ENCODE measurements around the gene DLEC1. TPM values are rescaled to one million over a fixed set of nuclear protein-coding genes. Genes with fewer than 3 reads are reported as not detected.
A peak's percentile ranks its signal among the peaks of the same experiment; 100 is the strongest.

Gene DLEC1
- total RNA-seq, 4 donors from 2014 or later: 0.19 to 2.1 (median 0.50) TPM

DNA sequence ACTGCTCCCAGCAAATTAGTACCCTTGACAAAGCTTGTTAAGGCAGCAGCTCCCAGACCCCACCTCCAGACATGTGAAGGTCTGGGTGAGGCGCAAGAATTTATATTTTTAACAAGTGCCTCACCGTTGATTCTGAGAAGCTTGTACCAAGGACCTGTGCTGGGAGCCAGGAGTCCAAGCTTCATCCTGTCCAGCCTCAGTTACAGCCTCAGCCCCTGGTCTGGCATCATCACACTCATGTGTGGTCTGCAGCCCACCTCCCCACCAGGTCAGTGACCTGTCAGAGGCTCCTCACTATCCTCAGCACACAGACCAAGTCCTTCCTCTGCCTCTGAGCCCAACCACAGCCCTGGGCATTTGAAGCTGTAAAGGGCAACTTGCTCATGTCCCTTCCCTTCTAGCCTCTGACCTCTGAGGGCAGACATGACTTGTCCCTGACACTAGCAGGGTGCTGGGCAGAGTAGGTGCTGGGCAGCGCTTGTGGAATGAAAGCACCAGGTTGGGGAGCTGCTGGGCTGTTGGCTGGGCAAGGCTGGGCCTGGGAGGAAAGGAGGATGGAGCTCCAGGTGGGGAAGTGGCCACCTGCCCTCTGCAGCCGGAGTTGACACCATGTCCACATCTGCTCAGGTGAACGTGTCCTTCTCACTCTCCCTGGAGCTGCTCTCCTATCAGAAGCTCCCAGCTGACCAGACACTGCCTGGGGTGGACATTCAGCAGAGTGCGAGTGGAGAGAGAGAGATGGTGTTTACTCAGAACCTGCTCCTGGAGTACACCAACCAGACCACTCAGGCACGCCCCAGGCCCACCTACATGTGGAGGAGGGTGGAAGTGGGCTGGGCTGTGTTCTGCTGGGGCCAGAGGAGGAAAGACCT lies 81.0 kb downstream of the DLEC1 start:
- no peaks in the 10 kb centered on the region for H3K4me1 ChIP-seq
- DNase-seq (ENCODE audit: low spot score in 2 of 2): peak; percentile 48 to 64
- no peak overlapping the region for H3K27ac ChIP-seq
- TF ChIP-seq, protein P1, sequence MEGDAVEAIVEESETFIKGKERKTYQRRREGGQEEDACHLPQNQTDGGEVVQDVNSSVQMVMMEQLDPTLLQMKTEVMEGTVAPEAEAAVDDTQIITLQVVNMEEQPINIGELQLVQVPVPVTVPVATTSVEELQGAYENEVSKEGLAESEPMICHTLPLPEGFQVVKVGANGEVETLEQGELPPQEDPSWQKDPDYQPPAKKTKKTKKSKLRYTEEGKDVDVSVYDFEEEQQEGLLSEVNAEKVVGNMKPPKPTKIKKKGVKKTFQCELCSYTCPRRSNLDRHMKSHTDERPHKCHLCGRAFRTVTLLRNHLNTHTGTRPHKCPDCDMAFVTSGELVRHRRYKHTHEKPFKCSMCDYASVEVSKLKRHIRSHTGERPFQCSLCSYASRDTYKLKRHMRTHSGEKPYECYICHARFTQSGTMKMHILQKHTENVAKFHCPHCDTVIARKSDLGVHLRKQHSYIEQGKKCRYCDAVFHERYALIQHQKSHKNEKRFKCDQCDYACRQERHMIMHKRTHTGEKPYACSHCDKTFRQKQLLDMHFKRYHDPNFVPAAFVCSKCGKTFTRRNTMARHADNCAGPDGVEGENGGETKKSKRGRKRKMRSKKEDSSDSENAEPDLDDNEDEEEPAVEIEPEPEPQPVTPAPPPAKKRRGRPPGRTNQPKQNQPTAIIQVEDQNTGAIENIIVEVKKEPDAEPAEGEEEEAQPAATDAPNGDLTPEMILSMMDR (IDR thresholded peaks at IDR 0.05): no peak
- TF ChIP-seq POLR2AphosphoS5 (IDR thresholded peaks at IDR 0.05) (no peak), EP300 (IDR thresholded peaks at IDR 0.05) (no peak), POLR2A (IDR thresholded peaks at IDR 0.05) (no peak)
- peaks cover 56% of the 10 kb centered on the region for H3K36me3 ChIP-seq
- 91% methylated on average over 3 of the region's 7 CpGs for WGBS
- H3K9me3 ChIP-seq: no peaks in the 10 kb centered on the region
- no peaks in the 10 kb centered on the region for H3K27me3 ChIP-seq
- no peak overlapping the region for H3K4me3 ChIP-seq

DNA sequence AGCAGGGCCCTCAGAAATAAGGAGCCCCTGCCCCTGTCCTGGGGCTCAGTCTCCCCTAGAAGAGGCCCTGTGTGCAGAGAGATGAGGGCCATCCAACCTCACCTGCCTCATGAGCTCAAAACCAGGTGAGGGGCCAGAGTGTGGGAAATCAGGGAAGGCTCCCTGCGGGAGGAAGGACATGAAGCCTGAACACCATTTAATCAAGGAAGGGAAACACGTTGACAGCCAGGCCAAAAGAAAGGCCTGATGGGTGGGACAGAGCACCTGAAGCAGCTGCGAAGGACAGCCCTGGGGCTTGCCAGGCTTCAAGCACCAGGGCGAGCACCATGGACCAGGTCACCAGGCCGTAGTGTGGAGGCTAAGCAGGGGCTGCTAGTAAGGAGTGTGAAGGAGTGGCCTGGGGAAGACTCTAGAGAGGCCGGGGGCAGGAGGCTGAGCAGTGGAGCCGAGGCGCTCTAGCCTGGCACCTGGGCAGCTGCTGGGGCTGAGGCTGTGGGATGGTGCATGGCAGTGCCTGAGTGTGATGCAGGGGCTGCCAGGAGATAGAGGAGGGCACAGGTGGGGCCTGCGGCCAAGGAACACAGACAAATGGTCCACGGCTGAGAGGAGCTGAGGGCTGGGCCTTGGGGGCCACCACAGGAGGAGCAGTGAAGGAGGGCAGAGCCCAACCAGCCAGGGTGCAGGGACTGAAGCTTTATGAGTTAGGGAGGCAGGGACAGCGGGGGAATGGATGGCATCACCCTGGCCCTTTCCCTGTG lies 81.9 kb downstream of the DLEC1 start:
- Histone ChIP-seq H3K36me3 (peaks cover 64% of the 10 kb centered on the region), H3K9me3 (no peaks in the 10 kb centered on the region), H3K4me3 (no peak overlapping the region), H3K27ac (no peak overlapping the region), H3K27me3 (no peaks in the 10 kb centered on the region), H3K4me1 (no peaks in the 10 kb centered on the region)
- TF ChIP-seq POLR2AphosphoS5 (IDR thresholded peaks at IDR 0.05): no peak
- TF ChIP-seq EP300 (IDR thresholded peaks at IDR 0.05): no peak
- no peak for TF ChIP-seq POLR2A (IDR thresholded peaks at IDR 0.05)
- TF ChIP-seq, protein P1 (IDR thresholded peaks at IDR 0.05): no peak
- peak; percentile 55 to 70 for DNase-seq (ENCODE audit: low spot score in 2 of 2)
- WGBS: 83% methylated on average over 10 of the region's 11 CpGs

DNA sequence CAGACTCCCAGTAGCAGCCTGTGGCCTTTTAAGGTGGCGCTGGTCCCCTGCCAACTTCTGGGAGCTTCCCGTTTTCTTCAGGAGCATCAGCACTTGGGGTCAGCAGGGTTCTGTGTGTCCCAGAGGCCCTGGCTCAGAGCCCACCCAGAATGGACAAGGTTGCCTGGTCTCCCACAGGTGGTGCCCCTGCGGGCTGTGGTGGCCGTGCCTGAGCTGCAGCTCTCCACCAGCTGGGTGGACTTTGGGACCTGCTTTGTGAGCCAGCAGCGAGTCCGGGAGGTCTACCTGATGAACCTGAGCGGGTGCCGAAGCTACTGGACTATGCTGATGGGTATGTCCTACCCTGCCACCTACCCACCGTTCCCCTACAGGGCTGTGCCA lies 82.4 kb downstream of the DLEC1 start:
- H3K4me3 ChIP-seq: no peak overlapping the region
- H3K27ac ChIP-seq: no peak overlapping the region
- DNase-seq (ENCODE audit: low spot score in 2 of 2): peak; percentile 46 to 72
- no peaks in the 10 kb centered on the region for H3K9me3 ChIP-seq
- no peaks in the 10 kb centered on the region for H3K4me1 ChIP-seq
- WGBS: 100% methylated on average over 2 of the region's 9 CpGs
- TF ChIP-seq POLR2AphosphoS5 (IDR thresholded peaks at IDR 0.05) (no peak), EP300 (IDR thresholded peaks at IDR 0.05) (no peak), POLR2A (IDR thresholded peaks at IDR 0.05) (no peak)
- TF ChIP-seq, protein P1 (IDR thresholded peaks at IDR 0.05): no peak
- peaks cover 70% of the 10 kb centered on the region for H3K36me3 ChIP-seq
- H3K27me3 ChIP-seq: no peaks in the 10 kb centered on the region

DNA sequence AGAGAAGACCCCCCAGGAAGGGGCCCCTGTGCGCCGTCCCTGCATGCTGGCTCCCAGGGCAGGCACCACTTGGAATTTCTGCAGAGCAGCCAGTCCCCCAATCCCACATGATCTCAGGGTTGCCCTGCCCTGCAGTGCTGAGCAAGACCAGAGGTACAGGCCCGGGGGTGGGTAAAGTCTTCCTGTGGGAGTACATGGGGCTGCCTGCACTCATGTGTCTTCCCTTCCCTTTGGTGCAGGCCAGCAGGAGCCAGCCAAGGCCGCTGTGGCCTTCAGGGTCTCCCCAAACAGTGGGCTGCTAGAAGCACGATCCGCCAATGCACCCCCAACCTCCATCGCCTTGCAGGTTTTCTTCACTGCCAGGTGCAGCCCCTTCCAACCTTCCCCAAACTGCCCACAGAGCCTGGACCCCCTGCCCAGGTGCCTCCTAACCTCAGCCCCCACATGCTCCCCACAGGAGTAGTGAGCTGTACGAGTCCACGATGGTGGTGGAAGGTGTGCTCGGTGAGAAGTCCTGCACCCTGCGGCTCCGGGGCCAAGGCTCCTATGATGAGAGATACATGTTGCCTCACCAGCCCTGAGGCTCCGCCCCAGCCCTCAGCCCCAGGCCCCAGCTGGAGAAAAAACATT lies 82.9 kb downstream of the DLEC1 start:
- no peaks in the 10 kb centered on the region for H3K9me3 ChIP-seq
- H3K4me1 ChIP-seq: no peaks in the 10 kb centered on the region
- WGBS: 93% methylated on average over 11 of the region's 13 CpGs
- peaks cover 75% of the 10 kb centered on the region for H3K36me3 ChIP-seq
- peak; percentile 56 to 57 for DNase-seq (ENCODE audit: low spot score in 2 of 2)
- no peak overlapping the region for H3K4me3 ChIP-seq
- H3K27ac ChIP-seq: no peak overlapping the region
- TF ChIP-seq POLR2AphosphoS5 (IDR thresholded peaks at IDR 0.05) (no peak), POLR2A (IDR thresholded peaks at IDR 0.05) (no peak)
- no peaks in the 10 kb centered on the region for H3K27me3 ChIP-seq

DNA sequence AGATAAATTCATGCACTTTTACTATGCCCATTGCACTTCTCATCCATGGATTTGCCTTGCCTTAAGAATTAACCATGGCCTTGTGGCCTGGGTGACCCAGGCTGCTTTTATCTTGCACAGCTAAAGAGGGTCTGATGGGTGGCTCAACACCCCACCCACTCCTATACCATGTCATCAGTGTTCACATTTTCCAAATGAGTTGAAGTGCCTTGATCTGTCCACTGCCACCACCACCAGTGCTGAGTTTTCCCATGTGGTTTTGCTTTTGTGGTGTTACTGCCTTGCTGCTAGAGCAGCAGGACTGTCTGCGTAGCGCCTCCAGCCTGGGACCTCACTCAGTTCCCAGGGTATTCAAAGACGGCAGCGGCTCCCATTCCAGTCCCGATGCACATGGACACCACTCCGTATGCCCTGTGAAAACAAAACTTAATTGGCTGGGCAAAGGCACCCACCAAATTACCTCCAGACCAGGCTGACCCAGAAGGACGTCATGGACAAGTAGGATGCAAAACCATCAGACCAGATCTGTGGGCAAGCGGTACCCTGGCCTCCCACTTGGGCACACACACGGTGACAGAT lies 83.8 kb downstream of the DLEC1 start:
- no peaks in the 10 kb centered on the region for H3K4me1 ChIP-seq
- TF ChIP-seq POLR2AphosphoS5 (IDR thresholded peaks at IDR 0.05) (no peak), EP300 (IDR thresholded peaks at IDR 0.05) (no peak), POLR2A (IDR thresholded peaks at IDR 0.05) (no peak)
- H3K27ac ChIP-seq: no peak overlapping the region
- peaks cover 84% of the 10 kb centered on the region for H3K36me3 ChIP-seq
- H3K27me3 ChIP-seq: no peaks in the 10 kb centered on the region
- 97% methylated on average over 9 of the region's 9 CpGs for WGBS
- no peaks in the 10 kb centered on the region for H3K9me3 ChIP-seq
- no peak overlapping the region for H3K4me3 ChIP-seq
- peak in 1 of 2 donors; percentile 54 for DNase-seq (ENCODE audit: low spot score in 2 of 2)

Data from suprapubic skin (tissue), 4 donors.